CD4-positive, CD25-positive, alpha-beta regulatory T cell (primary cell): Measurements from ENCODE around the gene FBN1. TPM values are rescaled to one million over a fixed set of nuclear protein-coding genes. Genes with fewer than 3 reads are reported as not detected.

Experiments used
- ATAC-seq, 2 donors: fragments of 150-1000 bp; cut with Tn5 transposase; one replicate each; pipeline ENCODE4 v1.10.0; 2021; ENCODE audit warnings: low read depth in 2 of 2, moderate number of reproducible peaks in 2 of 2, moderate library complexity in 1 of 2
- DNase-seq, 3 donors: peaks; one replicate each; pipeline versions ENCODE4 v3.0.0 to v3.0.0-alpha.2; 2012 to 2022; ENCODE audit warnings: mixed read lengths in 1 of 3
- H3K27ac ChIP-seq: one replicate; pipeline ENCODE4 v1.7.0; 2013; ENCODE audit warnings: mild to moderate bottlenecking, low read length; ENCODE audit not compliant: insufficient read depth, poor library complexity, severe bottlenecking
- H3K27me3 ChIP-seq: one replicate; pipeline ENCODE4 v1.7.0; 2013; ENCODE audit warnings: low read length; ENCODE audit not compliant: control insufficient read depth, insufficient read depth
- H3K36me3 ChIP-seq: one replicate; pipeline ENCODE4 v1.7.0; 2013; ENCODE audit warnings: mild to moderate bottlenecking, low read length, moderate library complexity; ENCODE audit not compliant: control insufficient read depth, insufficient read depth
- H3K4me1 ChIP-seq: 2 replicates; pipeline ENCODE4 v1.7.0; 2013; ENCODE audit warnings: mild to moderate bottlenecking, low read length; ENCODE audit not compliant: insufficient read depth, control insufficient read depth, poor library complexity, severe bottlenecking
- H3K4me3 ChIP-seq: one replicate; pipeline ENCODE4 v1.7.0; 2013; ENCODE audit warnings: low read depth, mild to moderate bottlenecking, low read length, moderate library complexity
- H3K9me3 ChIP-seq, 2 experiments: 1 replicate in 1 of 2; 2 replicates in 1 of 2; pipeline ENCODE4 v1.7.0; 2013; ENCODE audit warnings: low read length in 2 of 2, mild to moderate bottlenecking in 1 of 2, moderate library complexity in 1 of 2; ENCODE audit not compliant: control insufficient read depth in 2 of 2
- H3K27ac Mint-ChIP-seq, 3 donors: one replicate each; pipeline ENCODE4 v1.8.0; 2020 to 2022; ENCODE audit warnings: mild to moderate bottlenecking in 3 of 3, mixed read lengths in 3 of 3, moderate library complexity in 2 of 3
- H3K27me3 Mint-ChIP-seq: one replicate; pipeline ENCODE4 v1.8.0; 2022; ENCODE audit warnings: mild to moderate bottlenecking, mixed read lengths
- H3K36me3 Mint-ChIP-seq: one replicate; pipeline ENCODE4 v1.8.0; 2020; ENCODE audit warnings: mixed read lengths
- H3K4me1 Mint-ChIP-seq, 4 donors: one replicate each; pipeline ENCODE4 v1.8.0; 2020 to 2022; ENCODE audit warnings: mixed read lengths in 4 of 4, mild to moderate bottlenecking in 1 of 4
- H3K4me3 Mint-ChIP-seq, 4 donors: one replicate each; pipeline ENCODE4 v1.8.0; 2020 to 2022; ENCODE audit warnings: mild to moderate bottlenecking in 4 of 4, mixed read lengths in 4 of 4, moderate library complexity in 3 of 4
- H3K9me3 Mint-ChIP-seq, 7 donors: one replicate each; pipeline ENCODE4 v1.8.0; 2020 to 2022; ENCODE audit warnings: mixed read lengths in 7 of 7, mild to moderate bottlenecking in 3 of 7, moderate library complexity in 2 of 7
- polyA plus RNA-seq, 4 donors: library from polyadenylated mRNA; unstranded; fragments of 300-500 nt; fragmentation: Illumina TruSeq; gene quantifications; one replicate each; pipeline ENCODE4 v1.2.3, GENCODE V29; 2021
- total RNA-seq: library from RNA; stranded (reverse); gene quantifications from one replicate; pipeline ENCODE4 v1.2.3, GENCODE V29; 2022

Gene FBN1
- total and polyA plus RNA-seq, 5 donors from 2014 or later, result 0.72 TPM; not detected in 4

DNA sequence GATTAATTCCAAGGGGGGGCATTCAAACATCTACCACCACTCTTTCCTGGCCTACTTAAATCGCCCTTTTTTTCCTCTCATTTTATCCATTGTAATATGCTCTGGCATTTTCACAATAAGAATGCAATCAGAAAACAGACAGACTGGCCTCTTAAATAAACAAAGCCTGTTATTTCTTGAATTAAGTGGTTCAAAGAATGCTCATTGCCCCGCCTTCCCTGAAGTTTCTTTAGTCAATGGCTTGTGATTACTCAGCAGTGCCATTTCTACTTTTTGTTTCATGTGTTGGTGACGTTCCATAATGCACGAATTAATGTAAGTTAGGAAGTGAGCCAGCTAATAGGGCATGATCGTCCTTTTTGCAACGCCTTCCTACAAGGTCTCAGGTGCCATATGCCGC lies 68.0 kb downstream of the FBN1 start:
- H3K4me3 Mint-ChIP-seq, result no peak overlapping the region
- no peak for DNase-seq
- H3K36me3 Mint-ChIP-seq, result no peaks in the 10 kb centered on the region
- Histone ChIP-seq H3K27me3 (no peaks in the 10 kb centered on the region), H3K27ac (no peak overlapping the region), H3K4me3 (no peak overlapping the region), H3K4me1 (no peaks in the 10 kb centered on the region), H3K9me3 (no peaks in the 10 kb centered on the region), H3K36me3 (no peaks in the 10 kb centered on the region)
- no peak overlapping the region for H3K27ac Mint-ChIP-seq
- H3K9me3 Mint-ChIP-seq, result peaks cover 0 to 7% (median 2%) of the 10 kb centered on the region in 7 donors
- ATAC-seq, result no peak
- peaks cover 4% of the 10 kb centered on the region for H3K27me3 Mint-ChIP-seq
- H3K4me1 Mint-ChIP-seq, result no peaks in the 10 kb centered on the region

DNA sequence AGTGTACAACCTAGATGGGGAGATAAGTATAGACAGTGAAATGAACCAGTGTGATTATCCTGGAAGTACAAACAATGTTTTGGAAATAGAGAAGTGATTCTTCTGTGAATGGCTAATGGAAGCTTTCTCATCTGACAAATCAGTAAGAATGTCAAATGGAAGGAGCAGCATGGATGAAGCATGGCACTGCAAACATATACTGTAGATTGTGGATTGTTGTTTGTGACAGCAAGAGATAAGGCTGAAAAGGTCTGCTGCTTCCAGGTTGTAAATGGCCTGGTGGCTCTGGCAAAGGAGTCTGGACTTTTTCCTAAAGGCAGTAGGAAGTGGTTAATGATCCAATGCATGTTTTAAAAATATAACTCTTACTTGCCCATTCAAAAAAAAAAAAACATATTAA lies 71.3 kb downstream of the FBN1 start:
- Mint-ChIP-seq H3K27ac (no peak overlapping the region), H3K4me1 (no peaks in the 10 kb centered on the region), H3K27me3 (peaks cover 4% of the 10 kb centered on the region), H3K36me3 (no peaks in the 10 kb centered on the region), H3K9me3 (peaks cover 0 to 7% (median 2%) of the 10 kb centered on the region in 7 donors), H3K4me3 (no peak overlapping the region)
- Histone ChIP-seq H3K4me1 (no peaks in the 10 kb centered on the region), H3K4me3 (no peak overlapping the region), H3K36me3 (no peaks in the 10 kb centered on the region), H3K27me3 (no peaks in the 10 kb centered on the region), H3K27ac (no peak overlapping the region), H3K9me3 (no peaks in the 10 kb centered on the region)
- DNase-seq (no peak), ATAC-seq (no peak)

DNA sequence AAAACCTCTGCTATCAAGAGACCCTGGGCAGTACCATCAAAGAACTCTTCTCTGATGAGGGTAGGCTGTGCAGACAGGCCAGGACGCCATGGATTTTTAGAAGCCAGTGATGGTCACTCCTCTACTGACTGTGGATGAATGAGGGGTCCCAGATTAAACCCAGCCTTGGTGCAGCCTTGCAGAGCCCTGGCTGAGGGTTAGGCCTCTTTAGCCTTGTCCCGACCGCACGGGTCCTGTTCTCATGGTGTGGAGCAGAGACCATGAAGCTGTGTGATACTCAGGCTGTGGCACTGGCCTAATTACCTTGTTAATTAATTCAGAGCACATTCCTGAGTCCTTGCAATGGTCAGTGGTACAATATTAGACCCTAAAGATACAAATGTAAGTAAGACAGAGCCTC lies 71.7 kb downstream of the FBN1 start:
- no peak for DNase-seq
- Mint-ChIP-seq H3K4me3 (no peak overlapping the region), H3K27me3 (peaks cover 4% of the 10 kb centered on the region), H3K36me3 (no peaks in the 10 kb centered on the region), H3K4me1 (no peaks in the 10 kb centered on the region), H3K9me3 (peaks cover 0 to 7% (median 2%) of the 10 kb centered on the region in 7 donors), H3K27ac (no peak overlapping the region)
- Histone ChIP-seq H3K36me3 (no peaks in the 10 kb centered on the region), H3K4me1 (no peaks in the 10 kb centered on the region), H3K9me3 (no peaks in the 10 kb centered on the region), H3K4me3 (no peak overlapping the region), H3K27ac (no peak overlapping the region), H3K27me3 (no peaks in the 10 kb centered on the region)
- ATAC-seq, result no peak

DNA sequence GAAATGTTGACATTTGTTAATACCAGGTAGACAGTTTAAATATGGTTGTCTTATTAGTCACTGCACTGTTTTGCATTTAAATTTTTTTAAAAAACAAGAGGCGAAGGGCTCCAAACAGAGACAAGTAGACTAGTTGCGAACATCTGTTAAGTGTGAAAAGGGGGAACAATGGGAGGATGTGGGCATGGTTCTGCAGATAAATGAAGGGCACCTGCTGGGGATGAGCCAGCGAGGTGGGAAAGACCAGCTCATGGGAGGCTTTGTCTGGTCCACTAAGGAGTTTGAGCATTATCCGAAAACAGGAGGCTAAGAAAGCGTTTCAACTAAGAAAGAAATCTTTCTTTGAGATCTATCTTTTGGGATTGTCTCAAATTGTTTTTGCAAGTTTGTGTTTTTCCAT lies 72.7 kb downstream of the FBN1 start:
- H3K27ac Mint-ChIP-seq, result no peak overlapping the region
- H3K4me1 Mint-ChIP-seq, result no peaks in the 10 kb centered on the region
- Histone ChIP-seq H3K27me3 (no peaks in the 10 kb centered on the region), H3K9me3 (no peaks in the 10 kb centered on the region), H3K27ac (no peak overlapping the region), H3K36me3 (no peaks in the 10 kb centered on the region), H3K4me3 (no peak overlapping the region), H3K4me1 (no peaks in the 10 kb centered on the region)
- ATAC-seq (no peak), DNase-seq (no peak)
- H3K27me3 Mint-ChIP-seq, result peaks cover 4% of the 10 kb centered on the region
- H3K9me3 Mint-ChIP-seq, result peaks cover 0 to 12% (median 2%) of the 10 kb centered on the region in 7 donors
- no peaks in the 10 kb centered on the region for H3K36me3 Mint-ChIP-seq
- no peak overlapping the region for H3K4me3 Mint-ChIP-seq

DNA sequence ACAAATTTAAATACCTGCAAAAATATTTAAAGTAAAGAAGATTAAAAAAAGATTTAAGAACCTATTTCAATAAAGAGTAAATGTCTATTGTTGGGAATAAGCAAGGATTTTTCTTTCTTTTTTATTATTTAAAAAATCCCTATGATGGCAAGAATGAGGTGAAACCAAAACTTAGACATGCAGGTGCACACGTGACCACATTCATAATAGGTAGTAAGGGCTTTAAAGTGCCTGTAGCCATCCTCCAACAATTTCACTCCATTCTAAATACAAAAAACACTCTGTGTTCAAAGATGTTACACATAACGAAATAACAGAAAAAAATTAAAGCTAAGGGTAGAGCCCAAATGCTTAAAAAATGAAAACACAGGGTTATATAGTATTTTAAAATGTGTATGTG lies 74.0 kb downstream of the FBN1 start:
- peaks cover 4% of the 10 kb centered on the region for H3K27me3 Mint-ChIP-seq
- no peaks in the 10 kb centered on the region for H3K36me3 Mint-ChIP-seq

DNA sequence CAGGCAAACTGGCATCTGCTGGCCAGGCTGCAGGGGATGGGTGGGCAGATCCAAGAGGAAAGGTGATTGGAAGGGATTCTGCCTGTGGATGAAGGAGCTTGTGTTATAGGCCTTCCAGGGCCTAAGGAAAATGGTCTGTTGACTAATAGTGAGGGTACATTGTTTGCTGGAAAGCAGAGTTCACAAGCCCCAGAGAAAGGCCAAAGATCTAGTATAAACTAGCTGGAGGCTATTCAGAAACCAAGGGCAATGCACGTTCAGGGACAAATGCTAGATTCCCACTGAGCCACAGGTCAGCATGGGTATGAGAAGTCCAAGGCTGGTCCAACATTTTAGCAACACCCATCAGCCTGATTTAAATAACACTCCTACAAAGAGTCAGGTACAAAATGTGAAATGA lies 74.7 kb downstream of the FBN1 start:
- no peaks in the 10 kb centered on the region for H3K4me1 ChIP-seq
- Mint-ChIP-seq H3K4me3 (no peak overlapping the region), H3K4me1 (no peaks in the 10 kb centered on the region), H3K36me3 (no peaks in the 10 kb centered on the region), H3K27me3 (peaks cover 4% of the 10 kb centered on the region), H3K9me3 (peaks cover 0 to 7% (median 0%) of the 10 kb centered on the region in 7 donors), H3K27ac (no peak overlapping the region)
- ATAC-seq, result no peak
- no peaks in the 10 kb centered on the region for H3K27me3 ChIP-seq
- no peak overlapping the region for H3K4me3 ChIP-seq
- H3K36me3 ChIP-seq, result no peaks in the 10 kb centered on the region
- no peaks in the 10 kb centered on the region for H3K9me3 ChIP-seq
- H3K27ac ChIP-seq, result no peak overlapping the region
- no peak for DNase-seq

More for the DNA sequence above, 74.0 kb downstream of the FBN1 start:
- H3K36me3 ChIP-seq, result no peaks in the 10 kb centered on the region
- DNase-seq, result no peak
- no peak overlapping the region for H3K4me3 Mint-ChIP-seq
- H3K9me3 Mint-ChIP-seq, result peaks cover 0 to 10% (median 2%) of the 10 kb centered on the region in 7 donors
- H3K9me3 ChIP-seq, result no peaks in the 10 kb centered on the region
- no peak overlapping the region for H3K27ac Mint-ChIP-seq
- H3K4me3 ChIP-seq, result no peak overlapping the region
- H3K27me3 ChIP-seq, result no peaks in the 10 kb centered on the region
- H3K4me1 Mint-ChIP-seq, result no peaks in the 10 kb centered on the region
- H3K4me1 ChIP-seq, result no peaks in the 10 kb centered on the region
- no peak overlapping the region for H3K27ac ChIP-seq
- ATAC-seq, result no peak

DNA sequence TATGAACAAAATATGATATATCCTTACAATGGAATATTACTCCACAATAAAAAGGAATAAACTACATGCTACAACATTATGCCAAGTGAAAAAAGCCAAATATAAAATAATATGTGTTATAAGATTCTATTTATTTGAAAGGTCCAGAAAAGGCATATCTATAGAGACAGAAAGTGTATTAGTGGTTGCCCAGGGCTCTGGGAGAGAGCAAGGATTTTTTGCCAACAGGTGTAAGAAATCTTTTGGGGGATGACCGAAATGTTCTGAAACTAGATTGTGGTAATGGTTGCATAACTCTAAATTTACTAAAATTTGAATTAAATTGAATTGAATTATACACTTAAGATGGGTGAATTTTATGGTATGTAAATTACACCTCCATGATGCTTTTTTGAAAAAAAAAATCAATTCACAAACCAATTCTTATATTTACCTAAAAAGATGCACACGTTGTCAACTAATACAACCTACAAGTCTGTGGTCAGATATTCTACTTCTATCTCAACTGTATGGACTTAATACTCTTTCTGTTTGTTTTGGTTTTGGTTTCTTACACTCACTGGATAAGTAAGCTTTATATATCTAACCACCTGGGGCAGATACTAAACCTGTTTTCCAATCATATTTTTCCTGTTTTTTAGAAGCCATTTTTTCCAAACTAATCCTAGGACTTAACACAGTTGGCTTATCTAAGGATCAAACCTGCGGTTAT lies 75.8 kb downstream of the FBN1 start:
- Mint-ChIP-seq H3K27me3 (peaks cover 4% of the 10 kb centered on the region), H3K9me3 (peaks cover 0 to 7% (median 0%) of the 10 kb centered on the region in 7 donors), H3K4me1 (no peaks in the 10 kb centered on the region), H3K4me3 (no peak overlapping the region), H3K27ac (no peak overlapping the region), H3K36me3 (no peaks in the 10 kb centered on the region)
- Histone ChIP-seq H3K27ac (no peak overlapping the region), H3K4me3 (no peak overlapping the region), H3K27me3 (no peaks in the 10 kb centered on the region), H3K4me1 (no peaks in the 10 kb centered on the region), H3K36me3 (no peaks in the 10 kb centered on the region), H3K9me3 (no peaks in the 10 kb centered on the region)
- DNase-seq (no peak), ATAC-seq (no peak)

DNA sequence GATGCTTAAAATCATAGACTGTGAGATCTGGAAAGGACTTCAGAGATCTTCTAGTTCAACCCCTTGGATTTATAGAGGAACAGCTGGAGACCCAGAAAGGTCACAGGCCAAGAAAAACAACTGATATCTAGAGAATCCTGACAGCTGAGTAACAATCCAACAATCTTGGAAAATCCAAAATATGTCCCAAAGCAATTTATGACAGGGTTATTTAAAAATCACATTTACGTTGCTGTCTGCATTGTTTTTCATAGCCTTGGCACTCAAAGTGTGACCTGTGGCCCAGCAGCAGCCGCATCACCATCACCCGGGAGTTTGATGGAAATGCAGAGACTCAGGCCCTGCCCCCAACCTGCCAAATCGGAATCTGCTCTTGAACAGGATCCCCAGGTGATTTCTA lies 78.8 kb downstream of the FBN1 start:
- DNase-seq, result no peak
- no peaks in the 10 kb centered on the region for H3K4me1 ChIP-seq
- Mint-ChIP-seq H3K9me3 (peaks cover 0 to 8% (median 0%) of the 10 kb centered on the region in 7 donors), H3K36me3 (no peaks in the 10 kb centered on the region), H3K4me3 (no peak overlapping the region), H3K27ac (no peak overlapping the region), H3K4me1 (no peaks in the 10 kb centered on the region), H3K27me3 (no peaks in the 10 kb centered on the region)
- H3K36me3 ChIP-seq, result no peaks in the 10 kb centered on the region
- H3K4me3 ChIP-seq, result no peak overlapping the region
- H3K9me3 ChIP-seq, result no peaks in the 10 kb centered on the region
- no peak overlapping the region for H3K27ac ChIP-seq
- no peak for ATAC-seq
- H3K27me3 ChIP-seq, result no peaks in the 10 kb centered on the region
